ENCODE measurements around the gene KLF13. TPM values are rescaled to one million over a fixed set of nuclear protein-coding genes. Genes with fewer than 3 reads are reported as not detected.

The KLF13 gene
- polyA plus RNA-seq, 1 experiment: 16.8 TPM

GRCh38 chr15:31398677-31399301, 72.2 kb downstream of the KLF13 start:
- no peak for DNase-seq (ENCODE audit: low read depth, low spot score)
- Histone ChIP-seq H3K9me3 (ENCODE audit: control insufficient read depth, insufficient read depth, low read length) (peaks cover 3% of the 10 kb centered on the region; the same call in 1 of the 2 replicates), H3K4me3 (ENCODE audit: low read depth, low read length) (no peak overlapping the region), H3K27me3 (ENCODE audit: control insufficient read depth, insufficient read depth, low read length) (no peaks in the 10 kb centered on the region), H3K27ac (ENCODE audit: low read depth, low read length) (no peak overlapping the region)
- POLR2A ChIA-PET: interaction anchor here (0.9 kb wide), 1 partner anchor 72 kb away, joined by 3 read pairs; the partner anchor contains the start of gene KLF13
- CTCF ChIA-PET: interaction anchor here (0.6 to 1.5 kb wide), 3 partner anchors 90 to 535 kb away, joined by 3 to 9 read pairs (median 4); no protein-coding TSS in a partner anchor
- no peak for TF ChIP-seq CTCF (IDR thresholded peaks at IDR 0.05; ENCODE audit: low read depth, low read length)

- ChIA-PET CTCF (interaction anchor here (1.2 kb wide), 1 partner anchor 89 kb away, joined by 3 read pairs; no protein-coding TSS in a partner anchor), POLR2A (interaction anchor here (0.9 kb wide), 1 partner anchor 73 kb away, joined by 3 read pairs; the partner anchor contains the start of gene KLF13)
- H3K27me3 ChIP-seq (ENCODE audit: control insufficient read depth, insufficient read depth, low read length): no peaks in the 10 kb centered on the region
- no peak overlapping the region for H3K4me3 ChIP-seq (ENCODE audit: low read depth, low read length)
- no peak for DNase-seq (ENCODE audit: low read depth, low spot score)
- TF ChIP-seq CTCF (IDR thresholded peaks at IDR 0.05; ENCODE audit: low read depth, low read length): no peak
- peaks cover 3% of the 10 kb centered on the region; the same call in 1 of the 2 replicates for H3K9me3 ChIP-seq (ENCODE audit: control insufficient read depth, insufficient read depth, low read length)
- H3K27ac ChIP-seq (ENCODE audit: low read depth, low read length): no peak overlapping the region
Measured at GRCh38 chr15:31399544-31400171, 73.0 kb downstream of the KLF13 start.

- CTCF ChIA-PET: no interaction called here
- DNase-seq (ENCODE audit: low read depth, low spot score): no peak
- TF ChIP-seq CTCF (IDR thresholded peaks at IDR 0.05; ENCODE audit: low read depth, low read length): no peak
Measured at GRCh38 chr15:31400222-31400927, 73.7 kb downstream of the KLF13 start.

GRCh38 chr15:31401282-31401681, 74.6 kb downstream of the KLF13 start:
- Histone ChIP-seq H3K4me3 (ENCODE audit: low read depth, low read length) (no peak overlapping the region), H3K27ac (ENCODE audit: low read depth, low read length) (no peak overlapping the region), H3K27me3 (ENCODE audit: control insufficient read depth, insufficient read depth, low read length) (no peaks in the 10 kb centered on the region), H3K9me3 (ENCODE audit: control insufficient read depth, insufficient read depth, low read length) (peaks cover 3% of the 10 kb centered on the region; the same call in 1 of the 2 replicates)
- CTCF ChIA-PET: no interaction called here
- no peak for DNase-seq (ENCODE audit: low read depth, low spot score)
- no peak for TF ChIP-seq CTCF (IDR thresholded peaks at IDR 0.05; ENCODE audit: low read depth, low read length)
- POLR2A ChIA-PET: no interaction called here

More at GRCh38 chr15:31400222-31400927, 73.7 kb downstream of the KLF13 start:
- POLR2A ChIA-PET: no interaction called here
- Histone ChIP-seq H3K9me3 (ENCODE audit: control insufficient read depth, insufficient read depth, low read length) (peaks cover 3% of the 10 kb centered on the region; the same call in 1 of the 2 replicates), H3K4me3 (ENCODE audit: low read depth, low read length) (no peak overlapping the region), H3K27me3 (ENCODE audit: control insufficient read depth, insufficient read depth, low read length) (no peaks in the 10 kb centered on the region), H3K27ac (ENCODE audit: low read depth, low read length) (peak overlapping the region; percentile 21)

Measured in AG04450 (cell line).